Suprapubic skin (tissue), 4 donors: Measurements from ENCODE around the gene SLC30A1.

ENCODE experiments used
- EP300 ChIP-seq: sonication (generic); formaldehyde crosslinking; IDR thresholded peaks from one replicate; pipeline ENCODE4 v1.6.1; 2017; ENCODE audit warnings: antibody characterized with exemption
- POLR2A ChIP-seq, 2 donors: fragments of 450-650 bp; IDR thresholded peaks; one replicate each; pipeline ENCODE4 v1.6.1; 2017; ENCODE audit warnings: antibody characterized with exemption in 2 of 2, mild to moderate bottlenecking in 2 of 2, moderate library complexity in 2 of 2
- POLR2AphosphoS5 ChIP-seq, 3 donors: sonication (generic); formaldehyde crosslinking; IDR thresholded peaks; one replicate each; pipeline ENCODE4 v1.6.1; 2017; ENCODE audit warnings: antibody characterized with exemption in 3 of 3
- TF ChIP-seq, protein P1 (sequence below), 2 donors: fragments of 200-600 bp in 1 of 2; fragments of 450-650 bp in 1 of 2; sonication (generic) in 1 of 2; IDR thresholded peaks; one replicate each; pipeline ENCODE4 v1.5.1; 2016 to 2019; ENCODE audit warnings: antibody characterized with exemption in 2 of 2, mild to moderate bottlenecking in 1 of 2, moderate library complexity in 1 of 2

DNA sequence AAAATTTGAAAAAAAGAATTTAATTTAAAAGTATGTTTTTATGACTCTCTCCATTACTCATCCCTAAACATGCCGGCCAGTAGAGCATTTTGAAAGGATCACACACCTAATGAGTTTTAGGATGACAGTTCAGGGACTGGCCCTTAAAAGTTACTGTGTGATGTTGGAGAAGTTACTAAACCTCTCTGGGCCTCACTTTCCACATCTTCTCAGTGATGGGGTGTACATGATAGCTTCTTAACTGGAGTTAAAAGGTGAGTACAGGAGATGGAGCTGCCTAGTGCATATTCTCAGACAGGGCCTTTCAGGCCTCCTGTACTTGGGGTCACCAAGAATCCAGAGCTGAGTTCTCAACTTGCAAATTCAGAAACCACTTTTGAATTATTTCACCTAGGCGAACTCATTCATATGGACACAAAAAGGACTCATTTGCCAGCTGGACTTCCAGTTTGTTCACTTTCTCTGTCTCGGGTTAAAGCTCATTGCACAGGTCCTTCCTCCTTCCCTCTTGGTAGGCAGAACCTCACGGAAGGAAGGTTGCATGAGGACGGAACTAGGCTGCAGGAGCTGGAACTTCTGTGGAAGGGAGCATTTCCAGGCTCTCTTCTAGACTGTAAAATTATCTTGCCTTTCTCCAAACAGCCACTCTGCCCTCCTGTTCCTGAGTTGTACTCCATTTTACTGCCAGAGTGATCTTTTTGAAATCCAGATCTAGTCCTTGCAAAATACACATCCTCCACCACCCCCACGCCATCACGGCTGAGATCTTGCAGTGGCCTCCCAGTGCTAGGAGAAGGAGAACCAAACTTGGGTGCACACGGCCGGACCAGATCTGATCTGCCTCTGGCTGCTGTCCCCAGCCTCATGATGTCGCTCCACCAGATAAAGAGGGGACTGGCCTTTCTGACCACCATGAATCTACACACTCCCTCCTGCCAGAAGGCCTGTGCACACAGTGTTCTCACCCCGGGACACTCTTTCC, 4.3 kb upstream of the SLC30A1 start:
- TF ChIP-seq EP300 (no peak), POLR2A (IDR thresholded peaks at IDR 0.05) (no peak), POLR2AphosphoS5 (IDR thresholded peaks at IDR 0.05) (no peak)
- TF ChIP-seq, protein P1, sequence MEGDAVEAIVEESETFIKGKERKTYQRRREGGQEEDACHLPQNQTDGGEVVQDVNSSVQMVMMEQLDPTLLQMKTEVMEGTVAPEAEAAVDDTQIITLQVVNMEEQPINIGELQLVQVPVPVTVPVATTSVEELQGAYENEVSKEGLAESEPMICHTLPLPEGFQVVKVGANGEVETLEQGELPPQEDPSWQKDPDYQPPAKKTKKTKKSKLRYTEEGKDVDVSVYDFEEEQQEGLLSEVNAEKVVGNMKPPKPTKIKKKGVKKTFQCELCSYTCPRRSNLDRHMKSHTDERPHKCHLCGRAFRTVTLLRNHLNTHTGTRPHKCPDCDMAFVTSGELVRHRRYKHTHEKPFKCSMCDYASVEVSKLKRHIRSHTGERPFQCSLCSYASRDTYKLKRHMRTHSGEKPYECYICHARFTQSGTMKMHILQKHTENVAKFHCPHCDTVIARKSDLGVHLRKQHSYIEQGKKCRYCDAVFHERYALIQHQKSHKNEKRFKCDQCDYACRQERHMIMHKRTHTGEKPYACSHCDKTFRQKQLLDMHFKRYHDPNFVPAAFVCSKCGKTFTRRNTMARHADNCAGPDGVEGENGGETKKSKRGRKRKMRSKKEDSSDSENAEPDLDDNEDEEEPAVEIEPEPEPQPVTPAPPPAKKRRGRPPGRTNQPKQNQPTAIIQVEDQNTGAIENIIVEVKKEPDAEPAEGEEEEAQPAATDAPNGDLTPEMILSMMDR (IDR thresholded peaks at IDR 0.05): no peak
